Activated gamma-delta T cell (primary cell): ENCODE measurements around the gene SPNS3.
A peak's percentile ranks its signal among the peaks of the same experiment; 100 is the strongest.

Source experiments
- DNase-seq: peaks from one replicate; lab custom pipeline; 2025; lab: John Stamatoyannopoulos, UW

Gene SPNS3

DNA sequence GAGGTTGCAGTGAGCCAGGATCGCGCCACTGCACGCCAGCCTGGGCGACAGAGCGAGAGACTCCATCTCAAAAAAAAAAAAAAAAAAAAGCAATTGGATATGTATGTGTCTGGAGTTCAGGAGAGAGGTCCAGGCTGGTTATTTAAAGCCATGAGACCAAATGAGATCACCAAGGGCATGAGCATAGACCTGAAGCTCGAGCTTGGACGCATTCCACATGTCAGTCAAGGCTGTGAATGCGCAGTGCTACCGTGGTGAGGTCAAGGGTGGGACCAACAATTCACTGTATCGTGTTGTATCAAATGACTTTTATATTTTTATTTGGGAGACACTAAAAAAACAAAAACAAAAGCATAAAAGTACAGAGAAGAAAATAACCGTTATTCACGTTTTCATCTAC lies 35.8 kb downstream of the SPNS3 start:
- no peak for DNase-seq

- no peak for DNase-seq
These were observed 38.5 kb downstream of the SPNS3 start for GRCh38 chr17:4472286-4472685.

GRCh38 chr17:4474093-4474492 lies 40.4 kb downstream of the SPNS3 start:
- DNase-seq = no peak

- DNase-seq = no peak
These were observed 41.3 kb downstream of the SPNS3 start for GRCh38 chr17:4475001-4475400.

GRCh38 chr17:4475463-4475862 lies 41.7 kb downstream of the SPNS3 start:
- no peak for DNase-seq

DNA sequence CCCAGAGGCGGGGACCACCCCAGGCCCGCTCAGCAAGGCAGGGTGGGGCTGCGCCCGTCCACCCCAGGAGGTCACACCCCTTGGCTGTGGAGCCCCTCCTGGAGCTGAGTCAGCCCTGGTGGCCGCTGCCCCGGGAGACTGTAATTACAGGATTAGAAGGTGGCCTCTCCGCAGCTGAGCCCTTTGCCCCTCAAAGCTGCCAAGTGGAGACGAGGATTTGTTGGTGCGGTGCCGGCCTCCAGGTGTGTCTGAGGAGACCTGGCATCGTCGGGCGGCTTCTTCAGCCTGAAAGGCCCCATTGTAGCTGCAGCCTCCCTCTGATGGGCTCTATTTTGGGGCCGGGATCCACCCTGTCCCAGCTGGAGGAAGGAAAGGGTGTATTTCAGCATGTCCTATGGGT lies 42.3 kb downstream of the SPNS3 start:
- DNase-seq = no peak

- DNase-seq = no peak
These were observed 42.9 kb downstream of the SPNS3 start for GRCh38 chr17:4476511-4477070.

DNA sequence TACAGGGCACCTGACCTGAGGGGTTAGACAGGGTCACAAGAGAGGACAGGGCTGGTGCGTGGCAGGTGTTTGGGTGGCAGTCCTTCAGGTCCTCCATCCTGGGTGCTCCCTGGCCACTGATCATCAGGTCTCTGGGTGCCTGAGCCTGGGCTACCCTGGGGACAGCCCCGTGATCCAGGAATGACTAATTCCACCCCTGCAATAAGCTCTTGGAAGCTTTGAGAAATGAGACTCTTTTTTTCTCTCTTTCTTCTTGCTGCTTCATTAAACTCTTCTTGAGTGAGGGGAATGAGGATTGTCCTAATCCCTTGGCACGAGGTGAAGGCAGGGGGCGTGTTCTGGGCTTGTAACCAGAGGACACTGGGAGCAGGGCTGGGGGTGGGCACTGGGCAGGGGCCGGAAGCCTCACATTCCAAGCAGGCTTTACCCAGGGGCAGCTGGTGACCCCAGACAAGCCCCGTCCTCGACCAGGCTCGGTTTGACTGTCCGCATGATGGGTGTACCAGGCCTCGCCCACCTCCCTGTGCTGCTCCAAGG lies 43.6 kb downstream of the SPNS3 start:
- no peak for DNase-seq

DNA sequence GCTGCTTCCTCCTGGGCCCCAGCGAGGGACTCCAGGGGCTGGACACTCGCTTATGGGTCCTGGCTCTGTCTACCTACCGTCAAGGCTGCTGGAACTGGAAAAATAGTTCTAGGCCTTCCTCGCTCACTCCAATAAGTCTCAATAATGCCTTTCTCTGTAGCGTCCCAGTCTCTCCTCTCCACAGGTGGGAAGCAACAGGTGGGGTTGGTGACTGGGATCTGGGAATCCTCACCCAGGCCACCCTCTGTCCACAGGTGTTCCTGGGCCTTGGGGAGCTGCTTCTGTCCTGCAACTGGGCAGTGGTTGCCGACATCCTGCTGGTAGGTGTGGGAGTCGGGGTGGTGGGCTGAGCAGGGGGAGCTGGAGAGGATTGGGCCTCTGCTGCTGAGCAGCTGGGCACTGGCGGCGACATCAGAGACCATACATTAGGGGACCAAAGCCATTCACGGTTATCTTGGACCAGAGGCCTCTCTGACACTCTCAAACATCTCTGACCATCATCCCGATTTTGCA lies 44.6 kb downstream of the SPNS3 start:
- no peak for DNase-seq

DNA sequence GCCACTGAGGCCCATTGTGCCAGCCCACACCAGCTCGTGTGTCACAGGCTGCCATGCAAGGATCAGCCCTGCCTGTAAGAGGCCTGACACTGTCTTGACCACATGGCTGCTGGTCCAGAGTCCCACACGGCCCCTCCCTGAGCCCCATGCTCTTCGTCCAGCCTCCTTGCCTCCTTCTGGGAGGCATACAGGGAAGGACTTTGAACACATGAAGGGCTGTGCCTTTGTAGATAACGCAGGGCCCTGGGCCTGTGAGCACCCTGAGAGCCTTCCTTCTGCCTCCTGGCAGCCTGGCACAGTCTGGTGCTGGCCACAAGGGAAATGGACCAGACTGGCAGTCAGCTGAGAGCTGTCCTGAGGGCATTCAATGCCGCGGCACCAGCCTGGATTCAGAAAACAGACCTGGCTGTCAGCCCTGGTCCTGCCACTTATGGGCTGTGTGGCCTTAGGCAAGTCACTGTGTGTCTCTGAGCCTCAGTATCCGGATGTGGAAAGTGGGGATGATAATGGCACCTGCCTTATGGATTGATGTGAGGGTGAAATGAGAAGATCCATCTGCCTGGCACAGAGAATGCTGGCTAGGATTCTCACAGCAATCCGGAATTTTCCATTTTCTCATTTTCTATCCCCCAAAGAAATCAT lies 45.7 kb downstream of the SPNS3 start:
- DNase-seq = no peak

- no peak for DNase-seq
These were observed 46.4 kb downstream of the SPNS3 start for GRCh38 chr17:4479982-4480751.

- DNase-seq = no peak
These were observed 47.5 kb downstream of the SPNS3 start for GRCh38 chr17:4480929-4481898.

DNA sequence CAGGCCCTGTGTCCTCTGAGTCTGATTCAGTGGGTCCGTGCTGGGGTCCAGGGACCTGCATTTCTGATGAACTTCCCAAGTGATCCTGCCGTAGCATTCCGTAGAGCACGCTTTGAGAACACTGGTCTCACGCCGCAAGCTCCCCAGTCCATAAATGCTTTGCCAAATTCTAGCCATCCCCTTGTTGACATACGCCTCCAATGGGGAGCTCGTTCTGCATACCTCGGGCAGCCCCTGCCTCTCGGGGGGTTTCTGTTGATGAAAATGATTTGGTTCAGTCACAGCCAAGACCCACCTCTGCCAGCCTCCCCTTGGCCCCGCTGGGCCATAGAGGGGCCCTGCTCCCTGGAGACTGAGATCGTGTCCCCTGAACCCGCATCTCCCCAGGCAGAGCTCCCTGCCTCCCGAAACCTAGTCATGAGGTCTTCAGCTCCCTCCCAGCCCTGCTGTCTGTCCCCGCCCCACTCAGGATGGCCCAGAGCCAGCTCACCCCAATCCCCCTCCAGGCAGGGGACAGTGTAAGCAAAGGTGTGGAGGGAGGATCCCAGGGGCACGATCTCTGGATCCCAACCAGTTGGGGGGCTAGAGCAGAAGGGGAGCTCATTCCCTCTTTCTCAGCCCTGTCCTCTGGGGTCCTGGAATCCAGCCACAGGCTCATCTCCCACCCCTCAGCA lies 48.7 kb downstream of the SPNS3 start:
- no peak for DNase-seq

- DNase-seq = no peak
These were observed 49.5 kb downstream of the SPNS3 start for GRCh38 chr17:4483012-4483840.

DNA sequence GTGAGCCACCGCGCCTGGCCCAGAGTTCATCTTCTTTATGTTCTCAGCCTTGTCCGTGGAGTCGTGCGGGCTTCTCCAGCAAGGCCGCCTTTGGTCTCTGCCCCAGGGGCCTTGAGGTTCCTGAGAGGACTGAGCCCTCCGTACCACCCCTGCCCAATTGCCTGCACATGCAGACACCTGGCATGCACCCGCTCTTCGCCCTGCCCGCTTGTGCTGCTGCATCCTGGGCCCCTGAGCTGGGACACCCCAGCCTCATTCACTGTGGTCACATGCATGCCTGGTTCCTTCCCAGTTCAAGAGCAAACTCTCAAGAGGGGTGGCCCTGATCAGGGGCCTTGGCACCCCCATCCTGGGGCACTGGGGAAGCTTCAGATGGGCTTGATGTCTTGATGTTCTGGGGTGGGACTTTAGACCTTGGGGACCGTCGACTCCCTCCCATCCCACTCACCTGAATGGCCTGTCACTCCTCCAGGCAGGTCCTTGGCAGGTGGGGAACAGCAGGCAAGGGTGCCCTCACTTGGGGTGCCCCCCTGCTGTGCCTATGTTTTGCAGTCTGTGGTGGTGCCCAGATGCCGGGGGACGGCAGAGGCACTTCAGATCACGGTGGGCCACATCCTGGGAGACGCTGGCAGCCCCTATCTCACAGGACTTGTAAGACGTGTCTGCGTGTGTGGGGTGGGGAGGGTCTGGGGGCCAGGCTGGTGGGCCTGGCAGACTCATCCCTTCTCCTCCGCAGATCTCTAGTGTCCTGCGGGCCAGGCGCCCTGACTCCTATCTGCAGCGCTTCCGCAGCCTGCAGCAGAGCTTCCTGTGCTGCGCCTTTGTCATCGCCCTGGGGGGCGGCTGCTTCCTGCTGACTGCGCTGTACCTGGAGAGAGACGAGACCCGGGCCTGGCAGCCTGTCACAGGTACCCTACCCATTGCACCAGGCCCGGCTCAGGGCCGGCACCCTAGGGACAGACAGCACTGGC lies 52.2 kb downstream of the SPNS3 start:
- DNase-seq = peak; percentile 19

- DNase-seq = no peak
These were observed 53.6 kb downstream of the SPNS3 start for GRCh38 chr17:4487296-4487695.

- no peak for DNase-seq
These were observed 54.3 kb downstream of the SPNS3 start for GRCh38 chr17:4487820-4488716.
